ENCODE results near the gene TLE6. TPM values are rescaled to one million over a fixed set of nuclear protein-coding genes. Genes with fewer than 3 reads are reported as not detected.

TLE6 gene
- total and polyA plus RNA-seq, 10 of the 15 experiments (the other 5 are each of a cell fraction or from before 2014, with no cell fraction given): 2.7 to 13.8 (median 6.4) TPM

DNA sequence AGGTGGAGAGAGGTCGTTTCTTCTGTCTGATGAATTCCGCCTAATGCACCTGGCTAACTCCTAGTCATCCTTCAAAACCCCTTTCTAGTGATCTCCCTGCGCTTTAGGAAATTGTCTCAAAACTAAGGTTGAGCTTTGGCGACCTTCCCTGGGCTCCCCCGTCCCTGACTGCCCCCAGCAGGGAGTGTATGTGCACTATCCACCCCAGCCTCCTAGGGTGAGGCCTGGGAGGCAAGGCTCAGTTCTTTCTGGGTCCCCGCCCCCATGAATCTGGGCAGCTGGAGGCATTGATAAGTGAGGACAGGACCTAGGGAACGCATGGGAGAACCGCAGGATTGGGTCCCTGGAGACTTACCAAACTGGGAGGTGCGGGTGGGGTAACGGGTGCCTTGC, 378 bp downstream of the TLE6 start:
- Histone ChIP-seq H3K36me3 (ENCODE audit: control insufficient read depth in 2 of 2, insufficient read depth in 2 of 2, low read length in 1 of 2) (no peaks in the 10 kb centered on the region), H3K9ac (ENCODE audit: control insufficient read depth, insufficient read depth, low read length) (peak overlapping the region; percentile 11; the same call in 1 of the 2 replicates), H3K4me1 (ENCODE audit: control insufficient read depth, insufficient read depth, low read length) (peaks cover 11% of the 10 kb centered on the region), H3K79me2 (ENCODE audit: control insufficient read depth, insufficient read depth, low read length) (no peaks in the 10 kb centered on the region), H3K27me3 (replicated peaks in 1 of 2; ENCODE audit: control insufficient read depth in 2 of 2, insufficient read depth in 2 of 2, low read length in 1 of 2) (no peaks in the 10 kb centered on the region), H3K4me3 (peak overlapping the region; percentile 73), H4K20me1 (ENCODE audit: control insufficient read depth, insufficient read depth) (no peaks in the 10 kb centered on the region), H2AFZ (ENCODE audit: control insufficient read depth, low read depth, low read length) (peak overlapping the region; percentile 77), H3K27ac (ENCODE audit: control insufficient read depth, insufficient read depth) (peak overlapping the region; percentile 9; the same call in 1 of the 2 replicates), H3K9me3 (replicated peaks; ENCODE audit: control insufficient read depth, insufficient read depth, low read length) (no peaks in the 10 kb centered on the region), H3K4me2 (ENCODE audit: control insufficient read depth, insufficient read depth) (peak overlapping the region; percentile 84)
- DNase-seq (ENCODE audit: low read depth, low spot score): no peak
- ATAC-seq: peak; percentile 31
- in situ Hi-C loops (cut with MboI): no loop called here
- TF ChIP-seq STAT1 (conservative IDR thresholded peaks at IDR 0.05): no peak
- TF ChIP-seq, protein P1, sequence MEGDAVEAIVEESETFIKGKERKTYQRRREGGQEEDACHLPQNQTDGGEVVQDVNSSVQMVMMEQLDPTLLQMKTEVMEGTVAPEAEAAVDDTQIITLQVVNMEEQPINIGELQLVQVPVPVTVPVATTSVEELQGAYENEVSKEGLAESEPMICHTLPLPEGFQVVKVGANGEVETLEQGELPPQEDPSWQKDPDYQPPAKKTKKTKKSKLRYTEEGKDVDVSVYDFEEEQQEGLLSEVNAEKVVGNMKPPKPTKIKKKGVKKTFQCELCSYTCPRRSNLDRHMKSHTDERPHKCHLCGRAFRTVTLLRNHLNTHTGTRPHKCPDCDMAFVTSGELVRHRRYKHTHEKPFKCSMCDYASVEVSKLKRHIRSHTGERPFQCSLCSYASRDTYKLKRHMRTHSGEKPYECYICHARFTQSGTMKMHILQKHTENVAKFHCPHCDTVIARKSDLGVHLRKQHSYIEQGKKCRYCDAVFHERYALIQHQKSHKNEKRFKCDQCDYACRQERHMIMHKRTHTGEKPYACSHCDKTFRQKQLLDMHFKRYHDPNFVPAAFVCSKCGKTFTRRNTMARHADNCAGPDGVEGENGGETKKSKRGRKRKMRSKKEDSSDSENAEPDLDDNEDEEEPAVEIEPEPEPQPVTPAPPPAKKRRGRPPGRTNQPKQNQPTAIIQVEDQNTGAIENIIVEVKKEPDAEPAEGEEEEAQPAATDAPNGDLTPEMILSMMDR (IDR thresholded peaks at IDR 0.05 in 2 of 3, conservative IDR thresholded peaks at IDR 0.05 in 1 of 3; ENCODE audit: control insufficient read depth in 2 of 3, extremely low read depth in 1 of 3, insufficient read depth in 1 of 3, low read depth in 3 of 3, low read length in 3 of 3): 0 out of 6 replicates have a peak, but pooled peaks of 1 of the 3 experiments have one; percentile 0
- TF ChIP-seq NR2F1 (conservative IDR thresholded peaks at IDR 0.05): peak; percentile 45; the same call in 1 of the 2 replicates
- TF ChIP-seq, protein P2, sequence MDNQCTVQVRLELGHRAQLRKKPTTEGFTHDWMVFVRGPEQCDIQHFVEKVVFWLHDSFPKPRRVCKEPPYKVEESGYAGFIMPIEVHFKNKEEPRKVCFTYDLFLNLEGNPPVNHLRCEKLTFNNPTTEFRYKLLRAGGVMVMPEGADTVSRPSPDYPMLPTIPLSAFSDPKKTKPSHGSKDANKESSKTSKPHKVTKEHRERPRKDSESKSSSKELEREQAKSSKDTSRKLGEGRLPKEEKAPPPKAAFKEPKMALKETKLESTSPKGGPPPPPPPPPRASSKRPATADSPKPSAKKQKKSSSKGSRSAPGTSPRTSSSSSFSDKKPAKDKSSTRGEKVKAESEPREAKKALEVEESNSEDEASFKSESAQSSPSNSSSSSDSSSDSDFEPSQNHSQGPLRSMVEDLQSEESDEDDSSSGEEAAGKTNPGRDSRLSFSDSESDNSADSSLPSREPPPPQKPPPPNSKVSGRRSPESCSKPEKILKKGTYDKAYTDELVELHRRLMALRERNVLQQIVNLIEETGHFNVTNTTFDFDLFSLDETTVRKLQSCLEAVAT (IDR thresholded peaks at IDR 0.05): peak; percentile 59; the same call in 1 of the 2 replicates
- ChIA-PET CTCF (interaction anchor here (1.3 to 2.1 kb wide), 2 partner anchors 27 to 60 kb away, joined by 4 to 8 read pairs; no protein-coding TSS in a partner anchor), POLR2A (interaction anchor here (1.0 to 1.1 kb wide), 3 partner anchors 18 to 58 kb away, joined by 4 to 7 read pairs (median 4); no protein-coding TSS in a partner anchor), SMC1A (ENCODE audit: uncharacterized antibody, unreplicated experiment) (interaction anchor here (1.0 to 1.2 kb wide), 3 partner anchors 28 to 203 kb away, joined by 3 to 5 read pairs (median 5); no protein-coding TSS in a partner anchor), RAD21 (ENCODE audit: unreplicated experiment) (interaction anchor here (2.3 to 2.4 kb wide), 2 partner anchors 27 to 58 kb away, joined by 8 to 12 read pairs; no protein-coding TSS in a partner anchor)
- WGBS (ENCODE audit: insufficient coverage, insufficient replicate concordance, low lambda C conversion rate, missing lambda C conversion rate): 49% methylated on average over 10 of the region's 10 CpGs
- intact Hi-C loops (cut with micrococcal nuclease; ENCODE audit: unreplicated experiment): no loop called here
- BruUV-seq (replicated peaks): TSS peak; percentile 93
- no peak for FAIRE-seq

All from GM12878 (cell line).